ACC112 (cell line): Measurements from ENCODE around the gene PNPLA7.

Experiments used
- H2AFZ ChIP-seq: fragments of 200-600 bp; sonication (generic); one replicate; pipeline ENCODE4 v1.6.0; 2017; ENCODE audit warnings: antibody characterized with exemption, low read length; ENCODE audit not compliant: unreplicated experiment
- H3K27ac ChIP-seq: fragments of 200-600 bp; sonication (generic); 2 replicates; pipeline ENCODE4 v1.5.1; 2014; ENCODE audit warnings: low read depth, mild to moderate bottlenecking, antibody characterized with exemption, low read length, moderate library complexity
- H3K27me3 ChIP-seq: fragments of 200-600 bp; sonication (generic); 2 replicates; pipeline ENCODE4 v1.6.1; 2014; ENCODE audit warnings: mild to moderate bottlenecking, antibody characterized with exemption, low read length, moderate library complexity, mixed read lengths; ENCODE audit not compliant: insufficient read depth
- H3K36me3 ChIP-seq: fragments of 200-600 bp; sonication (generic); 2 replicates; pipeline ENCODE4 v1.6.1; 2016; ENCODE audit warnings: mild to moderate bottlenecking, antibody characterized with exemption, low read length, moderate library complexity, mixed read lengths; ENCODE audit not compliant: insufficient read depth
- H3K4me1 ChIP-seq: fragments of 200-600 bp; sonication (generic); one replicate; pipeline ENCODE4 v1.6.1; 2016; ENCODE audit warnings: low read length, mixed read lengths; ENCODE audit not compliant: insufficient read depth, unreplicated experiment, control insufficient read depth
- H3K4me3 ChIP-seq: fragments of 200-600 bp; sonication (generic); 2 replicates; pipeline ENCODE4 v1.5.1; 2014; ENCODE audit warnings: mild to moderate bottlenecking, low read depth, low read length
- H3K79me2 ChIP-seq: fragments of 200-600 bp; sonication (generic); one replicate; pipeline ENCODE4 v1.6.0; 2016; ENCODE audit warnings: low read length; ENCODE audit not compliant: control insufficient read depth, unreplicated experiment, insufficient read depth

PNPLA7 gene

GRCh38 chr9:137436761-137437600, 113.2 kb downstream of the PNPLA7 start:
- no peaks in the 10 kb centered on the region for H3K79me2 ChIP-seq
- H3K4me3 ChIP-seq: no peak overlapping the region
- no peaks in the 10 kb centered on the region for H3K27me3 ChIP-seq
- peaks cover 7% of the 10 kb centered on the region for H3K4me1 ChIP-seq
- H3K36me3 ChIP-seq: no peaks in the 10 kb centered on the region
- H2AFZ ChIP-seq: no peak overlapping the region
- H3K27ac ChIP-seq: no peak overlapping the region

- no peak overlapping the region for H3K4me3 ChIP-seq
- H3K27ac ChIP-seq: no peak overlapping the region
- H3K4me1 ChIP-seq: peaks cover 7% of the 10 kb centered on the region
- peak overlapping the region; percentile 82 for H2AFZ ChIP-seq
- no peaks in the 10 kb centered on the region for H3K79me2 ChIP-seq
- H3K27me3 ChIP-seq: no peaks in the 10 kb centered on the region
- H3K36me3 ChIP-seq: no peaks in the 10 kb centered on the region
These were observed 114.0 kb downstream of the PNPLA7 start for GRCh38 chr9:137435980-137436760.

GRCh38 chr9:137435381-137435891, 114.8 kb downstream of the PNPLA7 start:
- Histone ChIP-seq H3K4me3 (no peak overlapping the region), H3K27me3 (no peaks in the 10 kb centered on the region), H3K4me1 (peaks cover 7% of the 10 kb centered on the region), H3K27ac (no peak overlapping the region), H3K79me2 (no peaks in the 10 kb centered on the region), H2AFZ (peak overlapping the region; percentile 82), H3K36me3 (no peaks in the 10 kb centered on the region)

GRCh38 chr9:137434498-137435380, 115.5 kb downstream of the PNPLA7 start:
- Histone ChIP-seq H3K4me1 (peaks cover 7% of the 10 kb centered on the region), H3K27me3 (no peaks in the 10 kb centered on the region), H3K4me3 (no peak overlapping the region), H3K79me2 (no peaks in the 10 kb centered on the region), H3K36me3 (no peaks in the 10 kb centered on the region), H3K27ac (no peak overlapping the region), H2AFZ (no peak overlapping the region)

GRCh38 chr9:137433916-137434431, 116.2 kb downstream of the PNPLA7 start:
- Histone ChIP-seq H3K36me3 (no peaks in the 10 kb centered on the region), H3K79me2 (no peaks in the 10 kb centered on the region), H3K27ac (no peak overlapping the region), H3K4me1 (peaks cover 7% of the 10 kb centered on the region), H3K4me3 (no peak overlapping the region), H3K27me3 (no peaks in the 10 kb centered on the region), H2AFZ (no peak overlapping the region)

GRCh38 chr9:137433349-137433915, 116.8 kb downstream of the PNPLA7 start:
- Histone ChIP-seq H3K79me2 (no peaks in the 10 kb centered on the region), H3K4me3 (no peak overlapping the region), H3K36me3 (no peaks in the 10 kb centered on the region), H3K27me3 (no peaks in the 10 kb centered on the region), H3K27ac (no peak overlapping the region), H2AFZ (no peak overlapping the region), H3K4me1 (peaks cover 7% of the 10 kb centered on the region)

- H3K4me1 ChIP-seq: peaks cover 7% of the 10 kb centered on the region
These were observed 117.4 kb downstream of the PNPLA7 start for GRCh38 chr9:137432687-137433348.

GRCh38 chr9:137431416-137431931, 118.7 kb downstream of the PNPLA7 start:
- Histone ChIP-seq H3K36me3 (no peaks in the 10 kb centered on the region), H3K27ac (no peak overlapping the region), H3K27me3 (no peaks in the 10 kb centered on the region), H2AFZ (no peak overlapping the region), H3K4me3 (no peak overlapping the region), H3K4me1 (peaks cover 7% of the 10 kb centered on the region), H3K79me2 (no peaks in the 10 kb centered on the region)

More at GRCh38 chr9:137432687-137433348, 117.4 kb downstream of the PNPLA7 start:
- Histone ChIP-seq H3K36me3 (no peaks in the 10 kb centered on the region), H3K79me2 (no peaks in the 10 kb centered on the region), H3K4me3 (no peak overlapping the region), H3K27ac (no peak overlapping the region), H3K27me3 (no peaks in the 10 kb centered on the region), H2AFZ (no peak overlapping the region)

GRCh38 chr9:137430723-137431415, 119.3 kb downstream of the PNPLA7 start:
- no peaks in the 10 kb centered on the region for H3K36me3 ChIP-seq
- no peak overlapping the region for H3K4me3 ChIP-seq
- peaks cover 4% of the 10 kb centered on the region for H3K4me1 ChIP-seq
- no peaks in the 10 kb centered on the region for H3K79me2 ChIP-seq
- H3K27ac ChIP-seq: no peak overlapping the region
- no peaks in the 10 kb centered on the region for H3K27me3 ChIP-seq
- no peak overlapping the region for H2AFZ ChIP-seq
